Parathyroid adenoma (tissue), 2 donors: ENCODE results near the gene BTG2.

Source experiments
- H2AFZ ChIP-seq: fragments of 300-600 bp; sonication (generic); one replicate; pipeline ENCODE4 v1.7.0; 2017; ENCODE audit warnings: antibody characterized with exemption, mild to moderate bottlenecking
- H3K27ac ChIP-seq: fragments of 300-600 bp; sonication (generic); one replicate; pipeline ENCODE4 v1.7.0; 2017
- H3K27me3 ChIP-seq: fragments of 300-600 bp; sonication (generic); one replicate; pipeline ENCODE4 v1.7.0; 2017; ENCODE audit warnings: low read length; ENCODE audit not compliant: control insufficient read depth, insufficient read depth
- H3K36me3 ChIP-seq: fragments of 300-600 bp; sonication (generic); one replicate; pipeline ENCODE4 v1.7.0; 2017; ENCODE audit warnings: low read length; ENCODE audit not compliant: control insufficient read depth, insufficient read depth
- H3K4me1 ChIP-seq: fragments of 300-600 bp; sonication (generic); one replicate; pipeline ENCODE4 v1.7.0; 2017; ENCODE audit warnings: control low read depth
- H3K4me2 ChIP-seq: fragments of 300-600 bp; sonication (generic); one replicate; pipeline ENCODE4 v1.7.0; 2017; ENCODE audit warnings: low read length
- H3K4me3 ChIP-seq: fragments of 300-600 bp; sonication (generic); one replicate; pipeline ENCODE4 v1.7.0; 2017; ENCODE audit warnings: low read depth, low read length
- H3K79me2 ChIP-seq: fragments of 300-600 bp; sonication (generic); one replicate; pipeline ENCODE4 v1.7.0; 2017; ENCODE audit warnings: control low read depth
- H3K9ac ChIP-seq: fragments of 300-600 bp; sonication (generic); one replicate; pipeline ENCODE4 v1.7.0; 2017; ENCODE audit warnings: mild to moderate bottlenecking
- H3K9me3 ChIP-seq: fragments of 300-600 bp; sonication (generic); one replicate; pipeline ENCODE4 v1.7.0; 2017; ENCODE audit warnings: low read length; ENCODE audit not compliant: control insufficient read depth
- CTCF ChIP-seq: fragments of 300-600 bp; sonication (generic); IDR thresholded peaks from one replicate; pipeline ENCODE4 v1.7.0; 2017; ENCODE audit warnings: antibody characterized with exemption, mild to moderate bottlenecking
- donor health status: primary hyperparathyroidism.

Gene BTG2

GRCh38 chr1:203316626-203317093 is 11.3 kb downstream of the BTG2 start:
- Histone ChIP-seq H3K27ac (peak overlapping the region; percentile 54), H3K9ac (no peak overlapping the region), H3K36me3 (no peaks in the 10 kb centered on the region), H3K27me3 (no peaks in the 10 kb centered on the region), H2AFZ (peak overlapping the region; percentile 69), H3K4me2 (peak overlapping the region; percentile 9), H3K79me2 (no peaks in the 10 kb centered on the region), H3K4me1 (peaks cover 21% of the 10 kb centered on the region), H3K9me3 (no peaks in the 10 kb centered on the region), H3K4me3 (no peak overlapping the region)
- no peak for TF ChIP-seq CTCF

GRCh38 chr1:203317429-203318228 is 12.3 kb downstream of the BTG2 start:
- TF ChIP-seq CTCF: no peak
- Histone ChIP-seq H3K79me2 (no peaks in the 10 kb centered on the region), H3K36me3 (no peaks in the 10 kb centered on the region), H3K27ac (no peak overlapping the region), H3K9me3 (no peaks in the 10 kb centered on the region), H3K4me3 (no peak overlapping the region), H3K4me1 (peaks cover 29% of the 10 kb centered on the region), H3K9ac (no peak overlapping the region), H2AFZ (peak overlapping the region; percentile 22), H3K4me2 (peak overlapping the region; percentile 3), H3K27me3 (no peaks in the 10 kb centered on the region)

GRCh38 chr1:203318229-203318517 is 12.9 kb downstream of the BTG2 start:
- H3K79me2 ChIP-seq: no peaks in the 10 kb centered on the region
- H2AFZ ChIP-seq: peak overlapping the region; percentile 22
- H3K4me3 ChIP-seq: no peak overlapping the region
- H3K27me3 ChIP-seq: no peaks in the 10 kb centered on the region
- no peaks in the 10 kb centered on the region for H3K36me3 ChIP-seq
- H3K4me1 ChIP-seq: peaks cover 29% of the 10 kb centered on the region
- H3K27ac ChIP-seq: no peak overlapping the region
- peak overlapping the region; percentile 3 for H3K4me2 ChIP-seq
- no peaks in the 10 kb centered on the region for H3K9me3 ChIP-seq
- TF ChIP-seq CTCF: no peak
- no peak overlapping the region for H3K9ac ChIP-seq

- no peaks in the 10 kb centered on the region for H3K27me3 ChIP-seq
- no peak overlapping the region for H3K4me2 ChIP-seq
- H3K4me3 ChIP-seq: no peak overlapping the region
- peak overlapping the region; percentile 13 for H2AFZ ChIP-seq
- H3K9ac ChIP-seq: no peak overlapping the region
- H3K4me1 ChIP-seq: peaks cover 42% of the 10 kb centered on the region
- H3K79me2 ChIP-seq: no peaks in the 10 kb centered on the region
- H3K27ac ChIP-seq: peak overlapping the region; percentile 6
- TF ChIP-seq CTCF: no peak
- no peaks in the 10 kb centered on the region for H3K36me3 ChIP-seq
- no peaks in the 10 kb centered on the region for H3K9me3 ChIP-seq
These were observed 15.4 kb downstream of the BTG2 start for GRCh38 chr1:203320591-203321272.
